GM18507 (cell line): ENCODE measurements around the gene INS.
"Not testable (repeated sequence)": the region's sequence is repeated elsewhere in the genome, so short reads cannot be mapped to it uniquely, and the experiment has no call there.

Experiments used
- DNase-seq: peaks from one replicate; pipeline ENCODE4 v3.0.0; 2011; ENCODE audit warnings: low read depth; ENCODE audit not compliant: insufficient read length; ENCODE audit errors: extremely low spot score
- FAIRE-seq: peaks from 2 replicates; lab custom pipeline; 2011; peaks lifted over from hg19 to GRCh38; lab: Jason Lieb, UNC

The INS gene

DNA sequence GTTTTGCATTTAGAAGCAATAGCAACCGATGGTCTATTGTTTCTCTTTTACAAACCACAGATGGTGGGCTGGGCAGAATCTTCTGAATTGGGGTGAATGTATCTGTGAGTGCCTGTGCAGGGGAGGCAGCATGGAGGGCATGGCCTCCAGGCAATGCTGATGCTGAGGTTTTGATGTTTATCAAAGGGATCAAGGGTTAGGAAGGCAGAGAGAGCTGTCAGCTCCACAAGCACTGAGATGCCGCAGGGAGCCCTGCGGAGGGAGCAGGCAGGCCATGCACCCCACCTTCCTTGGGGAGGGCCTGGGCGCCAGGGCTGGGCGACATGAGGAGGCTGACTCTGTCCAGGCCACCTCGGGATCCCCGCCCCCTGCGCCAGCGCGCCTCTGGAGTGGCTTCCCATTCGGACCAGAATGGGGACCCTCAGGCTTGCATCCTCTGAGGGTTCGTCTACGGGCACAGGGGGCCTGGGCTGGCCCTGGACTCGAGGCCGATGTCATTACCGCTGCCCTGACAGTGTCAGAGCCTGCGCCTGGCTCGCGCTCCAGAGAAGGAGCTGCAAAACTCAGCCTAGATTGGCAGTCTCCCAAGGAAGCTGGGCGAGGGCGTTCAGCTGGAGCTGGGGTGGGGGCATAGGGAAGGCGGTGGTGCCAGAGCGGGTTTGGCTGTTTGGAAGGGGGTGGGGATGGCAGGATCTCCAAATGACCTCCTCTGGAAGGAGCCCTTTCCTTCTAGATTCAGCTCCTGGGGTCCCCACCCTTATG lies 24.5 kb upstream of the INS start:
- DNase-seq (no peak), FAIRE-seq (no peak)

GRCh38 chr11:2182692-2183474 lies 21.9 kb upstream of the INS start:
- no peak for DNase-seq
- FAIRE-seq: no peak

DNA sequence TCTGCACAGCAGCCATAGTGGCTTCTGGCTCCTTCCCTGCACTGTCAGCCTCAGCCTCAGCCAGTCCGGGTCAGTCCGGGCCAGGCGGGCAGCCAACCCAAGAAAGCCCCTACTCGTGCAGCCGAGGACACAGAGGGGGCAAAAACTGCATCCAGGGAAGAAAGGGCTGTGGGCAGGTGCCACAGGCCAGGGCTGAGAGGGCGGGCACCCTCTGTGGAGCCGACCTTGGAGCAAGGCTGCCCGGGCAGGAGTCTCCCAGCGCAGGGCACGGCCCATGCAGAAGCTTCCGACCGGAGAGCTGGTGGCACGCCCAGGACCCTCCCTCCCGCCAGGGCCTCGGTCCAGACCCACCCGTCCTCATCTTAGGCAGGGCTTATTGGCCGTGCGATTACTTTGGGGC lies 21.1 kb upstream of the INS start:
- DNase-seq: no peak
- FAIRE-seq: no peak

DNA sequence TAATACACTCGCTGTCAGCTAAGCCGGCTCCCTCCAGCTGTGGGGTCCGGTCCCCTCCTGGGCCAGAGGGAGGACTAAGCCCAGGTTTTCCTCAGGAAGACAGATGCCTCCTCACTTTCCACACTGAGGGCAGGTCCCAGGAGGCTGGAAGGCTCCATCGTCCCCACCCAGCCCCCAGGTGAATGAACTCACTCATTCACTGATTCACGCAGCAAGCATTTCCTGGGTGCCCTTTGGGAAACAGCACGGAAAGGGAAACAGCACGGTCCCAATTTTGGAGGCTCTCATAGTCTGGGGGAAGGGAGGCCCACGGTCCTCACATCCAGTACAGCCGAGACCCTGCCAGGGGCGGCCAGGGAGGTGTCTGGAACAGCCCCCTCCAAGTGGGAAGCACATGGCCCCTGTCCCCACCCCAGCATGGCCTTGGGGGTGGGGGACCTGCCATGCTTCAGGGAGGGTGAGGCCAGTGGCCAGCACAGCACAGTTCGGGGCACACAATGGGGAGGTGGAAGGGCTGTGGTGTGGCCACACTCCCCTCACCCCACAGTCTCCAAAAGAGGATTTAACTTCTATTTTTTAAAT lies 19.9 kb upstream of the INS start:
- FAIRE-seq (no peak), DNase-seq (no peak)

GRCh38 chr11:2180347-2180746 lies 19.3 kb upstream of the INS start:
- FAIRE-seq (no peak), DNase-seq (no peak)

DNA sequence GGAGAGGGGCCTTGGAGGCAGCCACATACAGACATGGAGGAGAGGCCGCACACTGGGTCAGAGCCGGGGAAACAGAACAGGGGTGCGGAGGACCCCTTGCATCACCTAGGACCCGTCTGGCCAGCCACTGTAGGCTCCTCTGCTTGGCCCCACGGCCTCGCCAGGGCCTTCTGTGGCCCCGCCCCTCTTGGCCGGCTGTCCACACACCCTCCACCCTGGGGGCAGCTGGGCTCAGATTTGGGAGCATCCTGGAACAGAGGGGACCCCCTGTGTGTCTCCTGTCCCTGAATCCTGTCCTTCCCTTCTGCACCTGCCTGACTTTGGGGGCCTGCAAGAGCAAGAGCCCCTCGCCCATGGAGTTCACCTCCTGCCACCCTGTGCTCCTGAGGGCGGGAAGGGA lies 18.5 kb upstream of the INS start:
- FAIRE-seq (no peak), DNase-seq (no peak)

- DNase-seq (no peak), FAIRE-seq (no peak)
Observed at GRCh38 chr11:2178906-2179494, 18.0 kb upstream of the INS start.

GRCh38 chr11:2178055-2178773 lies 17.2 kb upstream of the INS start:
- not testable (repeated sequence) for DNase-seq, FAIRE-seq

- FAIRE-seq (no peak), DNase-seq (no peak)
Observed at GRCh38 chr11:2177076-2177475, 16.1 kb upstream of the INS start.

- FAIRE-seq: no peak
- DNase-seq: no peak
Observed at GRCh38 chr11:2176389-2176900, 15.4 kb upstream of the INS start.

DNA sequence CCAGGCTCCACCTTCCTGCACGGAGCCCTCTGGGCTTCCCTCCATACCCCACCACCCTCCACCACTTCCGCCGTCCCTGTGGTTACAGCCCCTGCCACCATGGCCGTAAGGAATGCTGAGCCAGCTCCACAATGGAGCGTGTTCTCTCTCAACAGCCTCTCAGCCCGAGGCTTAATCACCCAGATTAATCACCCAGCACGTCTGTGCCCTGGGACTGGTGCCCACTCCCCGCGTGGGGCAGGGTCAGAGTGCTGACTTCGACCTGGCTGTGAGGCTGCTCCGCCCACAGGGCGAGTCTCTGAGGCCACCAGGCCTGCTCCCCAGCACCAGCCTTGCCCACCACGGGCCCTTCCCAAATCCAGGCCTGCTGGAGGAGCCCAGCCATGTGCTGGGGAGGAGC lies 14.7 kb upstream of the INS start:
- FAIRE-seq (no peak), DNase-seq (no peak)

- FAIRE-seq (no peak), DNase-seq (no peak)
Observed at GRCh38 chr11:2174361-2174760, 13.4 kb upstream of the INS start.

DNA sequence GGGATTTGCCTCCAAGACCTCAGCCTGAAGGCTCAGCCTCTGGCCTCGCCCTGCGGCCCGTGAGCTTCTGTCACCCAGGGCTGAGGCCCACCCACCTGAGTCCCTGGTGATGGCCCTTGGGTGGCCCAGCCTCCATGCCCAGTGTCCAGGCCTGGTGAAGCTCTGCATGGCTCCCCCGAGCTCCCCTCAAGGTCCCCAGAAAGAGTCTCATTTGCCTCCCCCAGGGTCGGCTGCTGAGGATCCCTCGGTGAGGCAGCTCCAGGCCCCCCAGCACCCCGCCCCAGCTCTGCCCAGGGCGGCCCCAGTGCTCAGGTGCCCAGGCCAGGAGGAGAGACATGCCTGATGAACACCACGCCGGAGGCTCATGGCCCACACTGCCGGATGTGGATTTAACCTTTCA lies 12.8 kb upstream of the INS start:
- no peak for DNase-seq
- FAIRE-seq: no peak

- DNase-seq (no peak), FAIRE-seq (no peak)
Observed at GRCh38 chr11:2173150-2173693, 12.2 kb upstream of the INS start.

DNA sequence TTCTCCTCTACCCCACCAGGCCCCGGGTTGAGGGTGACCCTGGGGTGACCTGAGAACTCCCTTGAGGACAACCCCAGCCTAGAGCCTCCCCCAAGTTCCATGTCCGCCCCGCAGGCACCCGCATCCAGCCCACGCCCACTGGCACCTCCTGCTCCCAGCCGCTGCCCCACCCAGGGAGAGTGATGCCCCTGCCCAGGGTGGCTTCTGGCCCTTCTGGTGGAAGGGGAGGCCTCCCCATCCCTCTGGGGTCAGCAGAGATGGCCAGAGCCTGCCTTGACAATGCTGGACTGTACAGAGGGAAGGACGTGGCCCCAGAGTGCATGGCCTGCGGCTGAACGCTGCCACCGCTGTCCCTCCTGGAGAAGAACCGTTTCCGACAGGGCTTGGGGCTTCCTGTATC lies 11.7 kb upstream of the INS start:
- no peak for FAIRE-seq
- no peak for DNase-seq

DNA sequence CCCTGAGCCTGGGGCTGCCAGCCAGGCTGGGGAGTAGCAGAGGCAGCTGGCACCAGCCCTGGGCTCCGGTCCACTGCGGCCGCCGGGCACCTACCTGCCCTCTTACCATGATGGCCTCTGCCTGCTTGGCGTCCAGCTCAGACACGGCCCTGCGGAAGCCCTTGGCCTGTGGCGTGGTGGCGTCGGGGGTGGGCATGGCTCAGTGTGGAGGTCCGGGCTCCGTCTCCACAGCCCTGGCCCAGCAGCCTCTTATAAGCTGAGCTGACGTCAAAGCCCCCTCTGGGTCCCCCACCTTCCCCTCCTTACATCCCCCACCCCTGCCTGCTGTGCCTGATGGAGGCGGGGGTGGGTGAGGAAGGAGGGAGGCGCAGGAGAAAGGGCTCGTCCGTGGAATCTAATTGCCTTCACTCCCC lies 10.6 kb upstream of the INS start, which contains the start of gene TH:
TH (minus strand) TSS at position 225 of the 413 bp plus-strand sequence; CDS start at position 196, 29 bp downstream.
- FAIRE-seq (no peak), DNase-seq (no peak)

GRCh38 chr11:2169626-2170570 lies 8.9 kb upstream of the INS start:
- no peak for FAIRE-seq
- no peak for DNase-seq

GRCh38 chr11:2169005-2169378 lies 8.0 kb upstream of the INS start:
- DNase-seq (no peak), FAIRE-seq (no peak)
